Endometrial microvascular endothelial cells (primary cell): ENCODE measurements around the gene PRKAG2. TPM values are rescaled to one million over a fixed set of nuclear protein-coding genes. Genes with fewer than 3 reads are reported as not detected.
"Not testable (repeated sequence)": the region's sequence is repeated elsewhere in the genome, so short reads cannot be mapped to it uniquely, and the experiment has no call there.

Experiments used
- in situ Hi-C: cut with HindIII; loops from 2 replicates; pipeline ENCODE4 v1.10.0; 2017; ENCODE audit warnings: low sequenced_read_pairs, low pct_unique_long_range_greater_than_20kb; ENCODE audit errors: inconsistent ontology term
- total RNA-seq: library from RNA; depleted of rRNA; stranded (reverse); fragments of >200 nt; gene quantifications from one replicate; pipeline ENCODE4 v1.2.3, GENCODE V29; 2015; ENCODE audit errors: inconsistent ontology term

The PRKAG2 gene
- total RNA-seq, 1 donor from 2014 or later: 67.1 TPM

GRCh38 chr7:151537818-151538561 lies 338.9 kb downstream of the PRKAG2 start:
- in situ Hi-C loops: no loop called here

- in situ Hi-C loops: not testable (repeated sequence)
These were observed 340.7 kb downstream of the PRKAG2 start for GRCh38 chr7:151536178-151536577.

GRCh38 chr7:151529842-151530241 lies 347.1 kb downstream of the PRKAG2 start:
- in situ Hi-C loops: no loop called here

- in situ Hi-C loops: no loop called here
These were observed 352.1 kb downstream of the PRKAG2 start for GRCh38 chr7:151524845-151525244.

GRCh38 chr7:151524331-151524730 lies 352.6 kb downstream of the PRKAG2 start:
- in situ Hi-C loops: no loop called here

GRCh38 chr7:151520419-151521261 lies 356.3 kb downstream of the PRKAG2 start:
- in situ Hi-C loops: no loop called here

- in situ Hi-C loops: no loop called here
These were observed 357.0 kb downstream of the PRKAG2 start, which contains the start of gene RHEB for GRCh38 chr7:151519765-151520418. RHEB (minus strand) TSS chr7:151519895; CDS start chr7:151519511, 384 bp downstream.

- in situ Hi-C loops: not testable (repeated sequence)
These were observed 357.8 kb downstream of the PRKAG2 start for GRCh38 chr7:151518947-151519764.

GRCh38 chr7:151518105-151518946 lies 358.6 kb downstream of the PRKAG2 start:
- in situ Hi-C loops: no loop called here

- in situ Hi-C loops: no loop called here
These were observed 359.3 kb downstream of the PRKAG2 start for GRCh38 chr7:151517601-151518104.

- in situ Hi-C loops: no loop called here
These were observed 361.7 kb downstream of the PRKAG2 start for GRCh38 chr7:151515276-151515565.

GRCh38 chr7:151514461-151515275 lies 362.2 kb downstream of the PRKAG2 start:
- in situ Hi-C loops: no loop called here

GRCh38 chr7:151513133-151513532 lies 363.8 kb downstream of the PRKAG2 start:
- in situ Hi-C loops: no loop called here

GRCh38 chr7:151512353-151512752 lies 364.6 kb downstream of the PRKAG2 start:
- in situ Hi-C loops: no loop called here

- in situ Hi-C loops: no loop called here
These were observed 365.0 kb downstream of the PRKAG2 start for GRCh38 chr7:151511946-151512345.

GRCh38 chr7:151511270-151511669 lies 365.6 kb downstream of the PRKAG2 start:
- in situ Hi-C loops: no loop called here

GRCh38 chr7:151509670-151510333 lies 367.1 kb downstream of the PRKAG2 start:
- in situ Hi-C loops: no loop called here
